DND-41 (cell line): Measurements from ENCODE around the gene CFAP299.

Experiments
- ATAC-seq: fragments of 200-7000 bp; cut with Tn5 transposase; 3 replicates; pipeline ENCODE4 v1.9.1; 2021; ENCODE audit warnings: low read depth; ENCODE audit not compliant: insufficient read depth
- DNase-seq: peaks from one replicate; pipeline ENCODE4 v3.0.0-alpha.2; 2020
- H2AFZ ChIP-seq: 2 replicates; pipeline ENCODE4 v1.6.0; 2012; ENCODE audit warnings: low read depth, low read length
- H3K27ac ChIP-seq: 2 replicates; pipeline ENCODE4 v1.5.1; 2012; ENCODE audit warnings: low read length, inconsistent platforms
- H3K27me3 ChIP-seq: fragments of 200-600 bp; sonication (generic); 2 replicates; pipeline ENCODE4 v1.6.0; 2012; ENCODE audit warnings: low read length, mild to moderate bottlenecking, inconsistent platforms; ENCODE audit not compliant: insufficient read depth, poor library complexity
- H3K36me3 ChIP-seq: 2 replicates; pipeline ENCODE4 v1.5.1; 2012; ENCODE audit warnings: low read length, inconsistent platforms; ENCODE audit not compliant: insufficient read depth
- H3K4me1 ChIP-seq: 2 replicates; pipeline ENCODE4 v1.5.1; 2012; ENCODE audit warnings: mild to moderate bottlenecking, low read length; ENCODE audit not compliant: insufficient read depth
- H3K4me2 ChIP-seq: 2 replicates; pipeline ENCODE4 v1.6.0; 2012; ENCODE audit warnings: mild to moderate bottlenecking, moderate library complexity, low read length, inconsistent platforms; ENCODE audit not compliant: insufficient read depth
- H3K4me3 ChIP-seq, 2 experiments: fragments of 200-600 bp in 1 of 2; shearing (Covaris generic) in 1 of 2; 2 replicates each; pipeline ENCODE4 v1.5.1; 2012 to 2016; ENCODE audit warnings: inconsistent platforms in 2 of 2, low read length in 2 of 2, mild to moderate bottlenecking in 2 of 2, low read depth in 1 of 2, moderate library complexity in 1 of 2
- H3K79me2 ChIP-seq: 2 replicates; pipeline ENCODE4 v1.6.0; 2012; ENCODE audit warnings: low read length, inconsistent platforms; ENCODE audit not compliant: insufficient read depth
- H3K9ac ChIP-seq: 2 replicates; pipeline ENCODE4 v1.6.0; 2012; ENCODE audit warnings: low read depth, mild to moderate bottlenecking, inconsistent platforms, low read length, moderate library complexity
- H3K9me3 ChIP-seq: 2 replicates; pipeline ENCODE4 v1.5.1; 2012; ENCODE audit warnings: low read length, moderate library complexity, mild to moderate bottlenecking, inconsistent platforms; ENCODE audit not compliant: insufficient read depth, severe bottlenecking
- H4K20me1 ChIP-seq: 2 replicates; pipeline ENCODE4 v1.6.0; 2012; ENCODE audit warnings: low read length; ENCODE audit not compliant: insufficient read depth
- EZH2 ChIP-seq: IDR thresholded peaks from 3 replicates; pipeline ENCODE4 v1.6.1; 2012; ENCODE audit warnings: borderline replicate concordance, low read depth, mild to moderate bottlenecking, moderate library complexity, low read length, inconsistent platforms; ENCODE audit not compliant: severe bottlenecking
- TF ChIP-seq, protein P1 (sequence below): IDR thresholded peaks from 2 replicates; pipeline ENCODE4 v1.5.1; 2012; ENCODE audit warnings: borderline replicate concordance, low read length, moderate library complexity, mild to moderate bottlenecking; ENCODE audit not compliant: poor library complexity, severe bottlenecking; ENCODE audit errors: extremely low read depth

CFAP299 gene

DNA sequence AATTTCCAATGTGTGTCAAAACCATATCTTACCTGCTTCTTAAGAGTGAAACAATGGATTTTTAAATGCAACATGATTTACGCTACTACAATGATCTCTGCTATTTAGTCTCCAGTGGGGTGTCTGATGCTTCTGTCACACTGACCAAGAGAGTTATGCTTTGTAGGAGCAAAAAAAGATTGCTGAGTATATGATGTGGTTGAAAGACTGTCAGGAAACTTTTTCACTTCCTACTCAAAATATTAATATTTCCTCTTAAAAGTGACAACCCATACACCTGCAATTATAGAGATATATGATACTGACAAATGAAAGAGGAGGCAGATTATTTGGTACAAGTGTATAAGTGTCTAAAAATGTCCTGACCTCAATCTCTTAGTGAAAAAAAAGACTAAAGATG, 589.8 kb downstream of the CFAP299 start:
- DNase-seq (no peak), ATAC-seq (no peak)
- no peaks in the 10 kb centered on the region for H3K36me3 ChIP-seq
- no peaks in the 10 kb centered on the region for H4K20me1 ChIP-seq
- H3K27ac ChIP-seq: no peak overlapping the region
- H3K27me3 ChIP-seq: no peaks in the 10 kb centered on the region
- no peak overlapping the region for H3K4me3 ChIP-seq
- no peaks in the 10 kb centered on the region for H3K9me3 ChIP-seq
- H3K79me2 ChIP-seq: no peaks in the 10 kb centered on the region
- H2AFZ ChIP-seq: no peak overlapping the region
- no peak overlapping the region for H3K4me2 ChIP-seq
- H3K9ac ChIP-seq: no peak overlapping the region
- no peaks in the 10 kb centered on the region for H3K4me1 ChIP-seq
- TF ChIP-seq, protein P1, sequence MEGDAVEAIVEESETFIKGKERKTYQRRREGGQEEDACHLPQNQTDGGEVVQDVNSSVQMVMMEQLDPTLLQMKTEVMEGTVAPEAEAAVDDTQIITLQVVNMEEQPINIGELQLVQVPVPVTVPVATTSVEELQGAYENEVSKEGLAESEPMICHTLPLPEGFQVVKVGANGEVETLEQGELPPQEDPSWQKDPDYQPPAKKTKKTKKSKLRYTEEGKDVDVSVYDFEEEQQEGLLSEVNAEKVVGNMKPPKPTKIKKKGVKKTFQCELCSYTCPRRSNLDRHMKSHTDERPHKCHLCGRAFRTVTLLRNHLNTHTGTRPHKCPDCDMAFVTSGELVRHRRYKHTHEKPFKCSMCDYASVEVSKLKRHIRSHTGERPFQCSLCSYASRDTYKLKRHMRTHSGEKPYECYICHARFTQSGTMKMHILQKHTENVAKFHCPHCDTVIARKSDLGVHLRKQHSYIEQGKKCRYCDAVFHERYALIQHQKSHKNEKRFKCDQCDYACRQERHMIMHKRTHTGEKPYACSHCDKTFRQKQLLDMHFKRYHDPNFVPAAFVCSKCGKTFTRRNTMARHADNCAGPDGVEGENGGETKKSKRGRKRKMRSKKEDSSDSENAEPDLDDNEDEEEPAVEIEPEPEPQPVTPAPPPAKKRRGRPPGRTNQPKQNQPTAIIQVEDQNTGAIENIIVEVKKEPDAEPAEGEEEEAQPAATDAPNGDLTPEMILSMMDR: no peak
- no peak for TF ChIP-seq EZH2

DNA sequence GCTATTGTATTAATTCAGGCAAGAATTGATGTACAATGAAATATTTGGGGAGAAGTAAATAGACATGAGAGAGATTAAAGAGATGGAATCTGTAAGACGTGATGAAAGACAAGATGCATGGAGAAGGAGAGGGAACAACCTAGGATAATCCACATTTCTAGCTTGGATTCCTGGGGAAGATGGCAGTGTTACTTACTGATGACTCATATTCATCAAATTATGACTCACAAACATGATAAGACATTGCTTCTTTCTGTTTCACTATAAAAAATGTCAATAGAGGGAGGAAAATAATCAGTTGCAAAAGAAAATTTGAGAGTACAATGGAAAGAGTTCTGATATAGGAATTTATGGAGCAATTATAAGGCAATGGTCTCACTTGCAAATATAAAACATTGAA, 590.9 kb downstream of the CFAP299 start:
- no peak for ATAC-seq
- H3K4me1 ChIP-seq: no peaks in the 10 kb centered on the region
- no peaks in the 10 kb centered on the region for H3K36me3 ChIP-seq
- no peaks in the 10 kb centered on the region for H4K20me1 ChIP-seq
- TF ChIP-seq, protein P1: no peak
- TF ChIP-seq EZH2: no peak
- no peaks in the 10 kb centered on the region for H3K9me3 ChIP-seq
- no peak overlapping the region for H3K4me3 ChIP-seq
- H3K4me2 ChIP-seq: no peak overlapping the region
- no peak for DNase-seq
- H3K79me2 ChIP-seq: no peaks in the 10 kb centered on the region
- H3K27me3 ChIP-seq: no peaks in the 10 kb centered on the region
- no peak overlapping the region for H3K27ac ChIP-seq
- H3K9ac ChIP-seq: no peak overlapping the region
- no peak overlapping the region for H2AFZ ChIP-seq

DNA sequence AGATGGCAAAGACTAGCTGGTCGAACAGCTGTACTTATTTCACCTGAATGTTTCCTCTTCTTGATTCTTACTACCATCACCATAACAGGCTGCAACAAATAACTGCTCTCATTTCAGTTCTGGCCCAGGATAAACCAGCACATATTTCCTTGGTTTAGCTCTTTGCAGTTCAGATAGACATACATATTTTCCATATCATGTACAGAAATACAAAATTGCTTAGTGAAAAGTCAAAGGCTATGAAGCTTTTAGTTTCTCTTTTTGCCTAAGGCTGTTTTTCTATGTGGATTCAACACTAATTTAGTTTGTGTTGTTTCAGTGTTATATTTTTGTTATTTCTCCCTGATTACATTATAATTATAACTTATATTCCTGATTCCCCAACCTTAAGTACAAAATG, 591.4 kb downstream of the CFAP299 start:
- Histone ChIP-seq H3K27ac (no peak overlapping the region), H3K36me3 (no peaks in the 10 kb centered on the region), H3K79me2 (no peaks in the 10 kb centered on the region), H3K27me3 (no peaks in the 10 kb centered on the region), H3K4me2 (no peak overlapping the region), H3K4me3 (no peak overlapping the region), H4K20me1 (no peaks in the 10 kb centered on the region), H3K9me3 (no peaks in the 10 kb centered on the region), H2AFZ (no peak overlapping the region), H3K9ac (no peak overlapping the region), H3K4me1 (no peaks in the 10 kb centered on the region)
- ATAC-seq: no peak
- no peak for DNase-seq
- no peak for TF ChIP-seq EZH2
- TF ChIP-seq, protein P1: no peak

DNA sequence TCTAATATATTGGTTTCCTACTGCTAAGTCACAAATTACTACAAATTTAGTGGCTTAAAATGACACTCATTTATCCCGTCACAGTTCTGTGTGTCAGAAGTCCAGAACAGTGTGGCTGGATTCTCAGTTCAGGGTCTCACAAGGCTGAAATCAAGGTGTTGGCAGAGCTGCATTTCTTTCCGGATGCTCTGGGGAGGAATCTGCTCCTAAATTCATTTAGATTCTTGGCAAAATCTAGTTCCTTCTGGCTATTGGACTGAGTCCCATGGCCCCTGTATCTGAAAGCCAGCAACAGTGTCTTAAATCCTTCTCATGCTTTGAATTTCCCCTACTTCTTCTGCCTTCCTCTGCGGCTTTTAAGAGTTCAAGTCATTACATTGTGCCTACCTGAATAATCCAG, 591.9 kb downstream of the CFAP299 start:
- Histone ChIP-seq H3K9me3 (no peaks in the 10 kb centered on the region), H4K20me1 (no peaks in the 10 kb centered on the region), H3K27me3 (no peaks in the 10 kb centered on the region), H3K36me3 (no peaks in the 10 kb centered on the region), H3K79me2 (no peaks in the 10 kb centered on the region), H3K4me3 (no peak overlapping the region), H3K9ac (no peak overlapping the region), H3K4me1 (no peaks in the 10 kb centered on the region), H2AFZ (no peak overlapping the region), H3K27ac (no peak overlapping the region), H3K4me2 (no peak overlapping the region)
- ATAC-seq (no peak), DNase-seq (no peak)
- TF ChIP-seq, protein P1: no peak
- no peak for TF ChIP-seq EZH2
